Head of caudate nucleus (tissue), 42 donors: ENCODE measurements around the gene TCTA.
A peak's percentile ranks its signal among the peaks of the same experiment; 100 is the strongest.

Source experiments
- DNase-seq, 42 donors: peaks; one replicate each; pipeline versions ENCODE4 v3.0.0 to v3.0.0-alpha.2; 2020 to 2021; ENCODE audit warnings: mixed read lengths in 7 of 42
- intact Hi-C: fragments of 100-400 bp; cut with DNase I; formaldehyde crosslinking; loops from one replicate; pipeline ENCODE4 v1.15.0; 2022

The TCTA gene

GRCh38 chr3:49434731-49435130, 22.5 kb downstream of the TCTA start:
- intact Hi-C loops, result no loop called here
- DNase-seq, result no peak

GRCh38 chr3:49445391-49445790, 33.2 kb downstream of the TCTA start:
- DNase-seq, result no peak
- intact Hi-C loops, result no loop called here

- DNase-seq, result no peak
- intact Hi-C loops, result no loop called here
Measured at GRCh38 chr3:49453621-49454020, 41.4 kb downstream of the TCTA start.

GRCh38 chr3:49454458-49454857, 42.2 kb downstream of the TCTA start:
- no peak for DNase-seq
- intact Hi-C loops, result no loop called here

- no peak for DNase-seq
- intact Hi-C loops, result no loop called here
Measured at GRCh38 chr3:49454898-49455681, 42.9 kb downstream of the TCTA start.

GRCh38 chr3:49456466-49456865, 44.2 kb downstream of the TCTA start:
- DNase-seq, result no peak
- intact Hi-C loops, result no loop called here

GRCh38 chr3:49460188-49460890, 48.1 kb downstream of the TCTA start:
- DNase-seq, result no peak
- intact Hi-C loops, result no loop called here

- no peak for DNase-seq
- intact Hi-C loops, result no loop called here
Measured at GRCh38 chr3:49460956-49461355, 48.7 kb downstream of the TCTA start.

- intact Hi-C loops, result no loop called here
- DNase-seq, result no peak
Measured at GRCh38 chr3:49461443-49462171, 49.4 kb downstream of the TCTA start.

- intact Hi-C loops, result no loop called here
- DNase-seq, result no peak
Measured at GRCh38 chr3:49462222-49462621, 50.0 kb downstream of the TCTA start.

GRCh38 chr3:49465270-49466034, 53.2 kb downstream of the TCTA start:
- intact Hi-C loops, result no loop called here
- DNase-seq, result peak in 26 of 42 donors; percentile 10 to 69 (median 36)
